ENCODE results near the gene MCUR1.
"Not testable (repeated sequence)": the region's sequence is repeated elsewhere in the genome, so short reads cannot be mapped to it uniquely, and the experiment has no call there.

MCUR1 gene

DNA sequence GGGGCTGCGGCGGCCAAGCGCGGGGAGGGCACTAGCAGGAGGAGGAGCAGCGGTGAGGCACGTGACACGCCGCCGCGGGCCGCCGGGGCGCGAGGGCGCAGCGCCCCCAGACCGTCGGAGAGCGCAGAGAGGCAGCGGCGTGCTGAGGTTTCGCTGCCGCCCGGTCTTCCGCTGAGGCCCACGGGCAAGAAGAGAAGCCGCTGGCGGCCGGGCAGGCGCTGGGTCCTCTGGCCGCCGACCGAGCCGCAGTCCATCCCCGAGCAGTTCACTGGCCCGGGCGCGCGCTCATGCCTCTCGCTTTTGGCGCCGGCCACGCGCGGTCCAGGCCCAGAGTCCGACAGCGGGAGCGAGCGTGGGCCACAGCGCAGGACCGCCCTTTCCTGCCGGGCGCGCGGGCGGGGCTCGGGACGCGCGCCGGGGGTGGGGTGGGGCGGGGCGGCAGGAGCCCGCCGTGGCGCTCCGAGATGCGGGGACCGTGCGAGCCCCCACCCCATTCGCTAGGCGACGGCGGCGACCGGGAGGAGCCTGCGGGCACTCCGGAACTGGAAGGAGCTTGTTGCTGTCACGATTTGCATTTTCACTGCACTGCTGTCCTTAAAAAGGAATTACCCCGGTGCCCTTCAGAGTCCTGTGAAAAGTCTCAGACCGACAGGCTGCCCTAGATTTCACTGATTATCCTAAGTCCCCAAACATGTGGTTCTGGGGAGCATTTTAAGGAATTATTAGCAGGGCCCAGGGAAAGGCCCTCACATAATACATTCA lies at the start of gene MCUR1:
MCUR1 (minus strand) TSS at position 382 of the 762 bp plus-strand sequence; CDS start at position 254, 128 bp downstream.
- Histone ChIP-seq H3K4me3 (ENCODE audit: low read depth, low read length) (peak within 1 kb of the TSS; percentile 83), H3K4me1 (ENCODE audit: control insufficient read depth, insufficient read depth, low read length) (peaks cover 21% of the 10 kb centered on the region; the same call in 1 of the 2 replicates), H3K9ac (ENCODE audit: low read depth, low read length) (peak within 1 kb of the TSS; percentile 87), H3K27me3 (ENCODE audit: control insufficient read depth, insufficient read depth, low read length) (no peaks in the 10 kb centered on the region), H3K9me3 (ENCODE audit: control insufficient read depth, insufficient read depth, low read length) (no peaks in the 10 kb centered on the region), H3K27ac (ENCODE audit: low read depth, low read length) (peak within 1 kb of the TSS; percentile 99), H3K36me3 (ENCODE audit: control insufficient read depth, insufficient read depth, low read length) (peaks cover 4% of the 10 kb centered on the region; the same call in 1 of the 2 replicates)

- Histone ChIP-seq H3K4me1 (ENCODE audit: control insufficient read depth, insufficient read depth, low read length) (no peaks in the 10 kb centered on the region), H3K27me3 (ENCODE audit: control insufficient read depth, insufficient read depth, low read length) (peaks cover 5% of the 10 kb centered on the region), H3K9ac (ENCODE audit: low read depth, low read length) (no peak overlapping the region), H3K4me3 (ENCODE audit: low read depth, low read length) (no peak overlapping the region), H3K36me3 (ENCODE audit: control insufficient read depth, insufficient read depth, low read length) (no peaks in the 10 kb centered on the region), H3K27ac (ENCODE audit: low read depth, low read length) (peak overlapping the region; percentile 35), H3K9me3 (ENCODE audit: control insufficient read depth, insufficient read depth, low read length) (no peaks in the 10 kb centered on the region)
Observed at GRCh38 chr6:13863699-13864155, 49.4 kb upstream of the MCUR1 start.

- not testable (repeated sequence) for H3K27me3 ChIP-seq (ENCODE audit: control insufficient read depth, insufficient read depth, low read length); H3K9me3 ChIP-seq (ENCODE audit: control insufficient read depth, insufficient read depth, low read length); H3K4me1 ChIP-seq (ENCODE audit: control insufficient read depth, insufficient read depth, low read length); H3K9ac ChIP-seq (ENCODE audit: low read depth, low read length); H3K36me3 ChIP-seq (ENCODE audit: control insufficient read depth, insufficient read depth, low read length); H3K27ac ChIP-seq (ENCODE audit: low read depth, low read length)
- H3K4me3 ChIP-seq (ENCODE audit: low read depth, low read length), result peak overlapping the region; percentile 58
Observed at GRCh38 chr6:13860556-13861185, 46.3 kb upstream of the MCUR1 start.

GRCh38 chr6:13859871-13860555 lies 45.7 kb upstream of the MCUR1 start:
- peak overlapping the region; percentile 58 for H3K4me3 ChIP-seq (ENCODE audit: low read depth, low read length)
- no peaks in the 10 kb centered on the region for H3K4me1 ChIP-seq (ENCODE audit: control insufficient read depth, insufficient read depth, low read length)
- H3K36me3 ChIP-seq (ENCODE audit: control insufficient read depth, insufficient read depth, low read length), result no peaks in the 10 kb centered on the region
- no peak overlapping the region for H3K27ac ChIP-seq (ENCODE audit: low read depth, low read length)
- H3K27me3 ChIP-seq (ENCODE audit: control insufficient read depth, insufficient read depth, low read length), result peaks cover 5% of the 10 kb centered on the region
- peak overlapping the region; percentile 48; the same call in 1 of the 2 replicates for H3K9ac ChIP-seq (ENCODE audit: low read depth, low read length)
- H3K9me3 ChIP-seq (ENCODE audit: control insufficient read depth, insufficient read depth, low read length), result no peaks in the 10 kb centered on the region

DNA sequence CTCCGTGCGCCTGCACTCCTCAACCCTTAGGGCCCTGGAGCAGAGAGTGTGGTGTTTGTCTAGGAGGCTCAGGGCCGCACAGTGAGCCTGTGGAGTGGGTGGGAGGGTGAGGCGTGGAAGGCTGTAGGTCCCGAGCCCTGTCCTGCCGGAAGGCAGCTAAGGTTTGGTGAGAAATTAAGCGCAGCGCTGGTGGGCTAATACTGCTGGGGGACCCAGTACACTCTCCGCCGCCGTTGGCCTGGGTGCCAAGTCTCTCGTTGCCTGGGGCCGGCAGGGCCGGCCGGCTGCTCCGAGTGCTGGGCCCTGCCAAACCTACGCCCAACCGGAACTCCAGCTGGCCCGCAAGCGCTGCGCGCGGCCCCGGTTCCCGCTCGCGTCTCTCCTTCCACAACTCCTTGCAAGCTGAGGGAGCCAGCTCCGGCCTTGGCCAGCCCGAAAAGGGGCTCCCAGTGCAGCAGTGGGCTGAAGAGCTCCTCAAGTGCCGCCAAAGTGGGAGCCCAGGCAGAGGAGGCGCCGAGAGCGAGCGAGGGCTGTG lies 40.4 kb upstream of the MCUR1 start:
- Histone ChIP-seq H3K27me3 (ENCODE audit: control insufficient read depth, insufficient read depth, low read length) (peaks cover 4% of the 10 kb centered on the region), H3K27ac (ENCODE audit: low read depth, low read length) (no peak overlapping the region), H3K9me3 (ENCODE audit: control insufficient read depth, insufficient read depth, low read length) (no peaks in the 10 kb centered on the region), H3K4me3 (ENCODE audit: low read depth, low read length) (no peak overlapping the region), H3K4me1 (ENCODE audit: control insufficient read depth, insufficient read depth, low read length) (no peaks in the 10 kb centered on the region), H3K9ac (ENCODE audit: low read depth, low read length) (no peak overlapping the region), H3K36me3 (ENCODE audit: control insufficient read depth, insufficient read depth, low read length) (no peaks in the 10 kb centered on the region)

DNA sequence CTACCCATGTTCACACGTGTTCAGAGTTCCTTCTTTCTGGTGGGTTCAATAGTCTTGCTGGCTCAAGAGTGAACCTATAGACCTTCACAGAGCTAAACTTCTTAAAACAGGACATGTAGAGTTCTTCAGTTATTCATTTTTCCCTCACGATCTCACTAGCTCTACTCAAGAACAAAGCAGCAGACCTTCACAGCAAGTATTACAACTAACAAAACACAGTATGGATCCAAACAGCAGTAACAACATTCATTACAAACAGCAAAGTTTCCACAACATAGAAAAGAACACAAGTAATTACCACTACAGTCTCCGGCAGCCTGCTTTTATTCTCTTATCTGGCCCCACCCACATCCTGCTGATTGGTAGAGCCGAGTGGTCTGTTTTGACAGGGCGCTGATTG lies 39.5 kb upstream of the MCUR1 start:
- H3K27ac ChIP-seq (ENCODE audit: low read depth, low read length), result no peak overlapping the region
- no peak overlapping the region for H3K9ac ChIP-seq (ENCODE audit: low read depth, low read length)
- H3K27me3 ChIP-seq (ENCODE audit: control insufficient read depth, insufficient read depth, low read length), result no peaks in the 10 kb centered on the region
- no peak overlapping the region for H3K4me3 ChIP-seq (ENCODE audit: low read depth, low read length)
- H3K9me3 ChIP-seq (ENCODE audit: control insufficient read depth, insufficient read depth, low read length), result no peaks in the 10 kb centered on the region
- peaks cover 2% of the 10 kb centered on the region; the same call in 1 of the 2 replicates for H3K4me1 ChIP-seq (ENCODE audit: control insufficient read depth, insufficient read depth, low read length)
- no peaks in the 10 kb centered on the region for H3K36me3 ChIP-seq (ENCODE audit: control insufficient read depth, insufficient read depth, low read length)

DNA sequence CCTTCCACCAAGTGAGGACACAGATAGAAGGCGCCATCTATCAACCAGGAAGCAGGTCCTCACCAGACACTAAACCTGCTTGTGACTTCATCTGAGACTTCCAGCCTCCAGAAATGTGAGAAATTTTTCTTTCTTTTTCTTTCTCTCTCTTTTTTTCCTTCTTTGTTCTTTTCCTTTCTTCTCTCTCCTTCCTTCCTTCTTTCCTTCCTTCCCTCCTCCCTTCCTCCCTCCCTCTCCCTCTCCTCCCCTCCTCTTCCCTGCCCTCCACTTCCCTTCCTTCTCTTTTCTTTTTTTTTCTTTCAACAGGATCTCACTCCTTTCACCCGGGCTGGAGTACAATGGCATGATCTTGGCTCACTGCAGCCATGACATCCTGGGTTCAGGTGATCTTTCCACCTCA lies 37.4 kb upstream of the MCUR1 start:
- no peaks in the 10 kb centered on the region for H3K36me3 ChIP-seq (ENCODE audit: control insufficient read depth, insufficient read depth, low read length)
- H3K4me1 ChIP-seq (ENCODE audit: control insufficient read depth, insufficient read depth, low read length), result peaks cover 19% of the 10 kb centered on the region; the same call in 1 of the 2 replicates
- H3K27me3 ChIP-seq (ENCODE audit: control insufficient read depth, insufficient read depth, low read length), result no peaks in the 10 kb centered on the region
- H3K4me3 ChIP-seq (ENCODE audit: low read depth, low read length), result no peak overlapping the region
- no peak overlapping the region for H3K9ac ChIP-seq (ENCODE audit: low read depth, low read length)
- no peaks in the 10 kb centered on the region for H3K9me3 ChIP-seq (ENCODE audit: control insufficient read depth, insufficient read depth, low read length)
- no peak overlapping the region for H3K27ac ChIP-seq (ENCODE audit: low read depth, low read length)

- Histone ChIP-seq H3K27ac (ENCODE audit: low read depth, low read length) (no peak overlapping the region), H3K4me3 (ENCODE audit: low read depth, low read length) (no peak overlapping the region), H3K4me1 (ENCODE audit: control insufficient read depth, insufficient read depth, low read length) (peaks cover 19% of the 10 kb centered on the region; the same call in 1 of the 2 replicates), H3K9me3 (ENCODE audit: control insufficient read depth, insufficient read depth, low read length) (no peaks in the 10 kb centered on the region), H3K27me3 (ENCODE audit: control insufficient read depth, insufficient read depth, low read length) (no peaks in the 10 kb centered on the region), H3K9ac (ENCODE audit: low read depth, low read length) (no peak overlapping the region), H3K36me3 (ENCODE audit: control insufficient read depth, insufficient read depth, low read length) (no peaks in the 10 kb centered on the region)
Observed at GRCh38 chr6:13851330-13851729, 37.0 kb upstream of the MCUR1 start.

- not testable (repeated sequence) for H3K36me3 ChIP-seq (ENCODE audit: control insufficient read depth, insufficient read depth, low read length); H3K27me3 ChIP-seq (ENCODE audit: control insufficient read depth, insufficient read depth, low read length); H3K9me3 ChIP-seq (ENCODE audit: control insufficient read depth, insufficient read depth, low read length); H3K9ac ChIP-seq (ENCODE audit: low read depth, low read length); H3K27ac ChIP-seq (ENCODE audit: low read depth, low read length); H3K4me3 ChIP-seq (ENCODE audit: low read depth, low read length)
- H3K4me1 ChIP-seq (ENCODE audit: control insufficient read depth, insufficient read depth, low read length), result peaks cover 19% of the 10 kb centered on the region; the same call in 1 of the 2 replicates
Observed at GRCh38 chr6:13850690-13851089, 36.3 kb upstream of the MCUR1 start.

DNA sequence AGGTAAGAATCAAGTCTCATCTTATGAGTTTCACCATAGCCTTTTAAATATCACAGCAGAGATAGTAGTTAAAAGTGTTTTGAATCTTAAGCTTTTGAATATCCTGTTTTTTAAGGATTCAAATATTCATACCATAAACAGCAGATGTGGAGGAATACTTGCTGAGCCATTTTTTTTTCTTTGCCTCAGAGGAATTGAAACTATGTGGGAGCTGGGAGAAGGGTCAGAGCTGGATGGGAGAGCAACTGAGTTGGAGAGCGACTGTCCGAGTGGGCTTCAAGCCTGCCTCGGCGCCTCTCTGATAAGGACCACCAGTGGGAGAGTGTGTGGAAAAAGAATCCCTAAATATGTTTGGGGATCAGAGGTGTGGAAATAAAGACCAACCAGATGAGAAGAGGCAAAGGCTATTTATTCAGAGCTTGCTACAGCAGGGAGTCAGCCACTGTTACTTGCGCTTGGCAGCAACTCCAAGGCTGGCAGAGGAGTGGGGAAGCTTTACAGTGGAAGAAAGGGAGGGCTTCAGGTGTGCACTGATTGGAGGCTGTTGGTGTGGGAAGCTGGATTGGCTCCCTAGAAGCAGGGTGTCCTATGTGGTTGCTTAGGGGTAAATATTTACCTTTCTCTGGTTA lies 34.3 kb upstream of the MCUR1 start:
- H3K9me3 ChIP-seq (ENCODE audit: control insufficient read depth, insufficient read depth, low read length), result no peaks in the 10 kb centered on the region
- peaks cover 19% of the 10 kb centered on the region; the same call in 1 of the 2 replicates for H3K4me1 ChIP-seq (ENCODE audit: control insufficient read depth, insufficient read depth, low read length)
- no peak overlapping the region for H3K27ac ChIP-seq (ENCODE audit: low read depth, low read length)
- H3K9ac ChIP-seq (ENCODE audit: low read depth, low read length), result no peak overlapping the region
- no peaks in the 10 kb centered on the region for H3K27me3 ChIP-seq (ENCODE audit: control insufficient read depth, insufficient read depth, low read length)
- no peak overlapping the region for H3K4me3 ChIP-seq (ENCODE audit: low read depth, low read length)
- no peaks in the 10 kb centered on the region for H3K36me3 ChIP-seq (ENCODE audit: control insufficient read depth, insufficient read depth, low read length)
